Activated T-cell treated with anti-CD3 and anti-CD28 coated beads, Interleukin-2, amount 50 U/mL, for 48 hours (primary cell): ENCODE data around the gene ZNF740.
A peak's percentile ranks its signal among the peaks of the same experiment; 100 is the strongest.
"Not testable (repeated sequence)": the region's sequence is repeated elsewhere in the genome, so short reads cannot be mapped to it uniquely, and the experiment has no call there.

Experiments
- DNase-seq, 2 experiments: peaks; one replicate each; pipeline ENCODE4 v3.0.0-alpha.2; 2020

The ZNF740 gene

GRCh38 chr12:53180220-53180930, at the start of gene ZNF740, which contains the start of gene CSAD:
Gene ZNF740 (plus strand): TSS chr12:53180722. CDS start chr12:53181984, 1,262 bp downstream.
Gene CSAD (minus strand): TSS chr12:53180925. CDS start chr12:53173470, 7,455 bp downstream.
- DNase-seq, result peak; percentile 97 to 98

GRCh38 chr12:53131844-53132243, 48.7 kb upstream of the ZNF740 start:
- DNase-seq, result no peak

- no peak for DNase-seq
Observed at GRCh38 chr12:53133722-53134121, 46.8 kb upstream of the ZNF740 start.

- no peak for DNase-seq
Observed at GRCh38 chr12:53143355-53143754, 37.2 kb upstream of the ZNF740 start.

- no peak for DNase-seq
Observed at GRCh38 chr12:53145383-53146260, 34.9 kb upstream of the ZNF740 start.

- no peak for DNase-seq
Observed at GRCh38 chr12:53147181-53147580, 33.3 kb upstream of the ZNF740 start.

- DNase-seq, result no peak
Observed at GRCh38 chr12:53147653-53148052, 32.9 kb upstream of the ZNF740 start.

GRCh38 chr12:53151039-53151438, 29.5 kb upstream of the ZNF740 start:
- DNase-seq, result no peak

- no peak for DNase-seq
Observed at GRCh38 chr12:53152390-53152789, 28.1 kb upstream of the ZNF740 start.

- peak; percentile 96 to 98 for DNase-seq
Observed at GRCh38 chr12:53159195-53159839, 21.2 kb upstream of the ZNF740 start.

GRCh38 chr12:53160000-53160399, 20.5 kb upstream of the ZNF740 start:
- DNase-seq, result no peak

GRCh38 chr12:53160673-53161072, 19.8 kb upstream of the ZNF740 start:
- no peak for DNase-seq

GRCh38 chr12:53161119-53161911, 19.2 kb upstream of the ZNF740 start:
- no peak for DNase-seq

GRCh38 chr12:53163008-53163407, 17.5 kb upstream of the ZNF740 start:
- DNase-seq, result not testable (repeated sequence)

- DNase-seq, result no peak
Observed at GRCh38 chr12:53166837-53167236, 13.7 kb upstream of the ZNF740 start.

- DNase-seq, result peak in 1 of 2 experiments; percentile 8
Observed at GRCh38 chr12:53169644-53170043, 10.9 kb upstream of the ZNF740 start.

- peak in 1 of 2 experiments; percentile 10 for DNase-seq
Observed at GRCh38 chr12:53170215-53170614, 10.3 kb upstream of the ZNF740 start.

- peak in 1 of 2 experiments; percentile 10 for DNase-seq
Observed at GRCh38 chr12:53170876-53171724, 9.4 kb upstream of the ZNF740 start.

- peak in 1 of 2 experiments; percentile 2 for DNase-seq
Observed at GRCh38 chr12:53171725-53172329, 8.7 kb upstream of the ZNF740 start.

GRCh38 chr12:53172352-53172751, 8.2 kb upstream of the ZNF740 start:
- DNase-seq, result peak in 1 of 2 experiments; percentile 5
